H1 (cell line): ENCODE data around the gene PAIP2. TPM values are rescaled to one million over a fixed set of nuclear protein-coding genes. Genes with fewer than 3 reads are reported as not detected.

ENCODE experiments used
- CTCF ChIA-PET: fragments of 300-600 bp; sonication (Branson Sonifier 250); formaldehyde crosslinking; loops from one replicate; lab custom pipeline; 2021; ENCODE audit not compliant: partially characterized antibody; lab: Charles Lee
- POLR2A ChIA-PET: fragments of 300-600 bp; sonication (Branson Sonifier 250); formaldehyde crosslinking; loops from one replicate; lab custom pipeline; 2021; ENCODE audit warnings: inconsistent platforms; ENCODE audit not compliant: partially characterized antibody; lab: Charles Lee
- DNase-seq, 2 experiments: peaks; one replicate each; pipeline versions ENCODE4 v3.0.0 to v3.0.0-alpha.2; 2010 to 2022; ENCODE audit warnings: low spot score in 2 of 2, low read depth in 1 of 2, mixed read lengths in 1 of 2
- FAIRE-seq: peaks from 2 replicates; lab custom pipeline; 2011; peaks lifted over from hg19 to GRCh38; lab: Jason Lieb, UNC
- H2AFZ ChIP-seq: 2 replicates; pipeline ENCODE4 v1.8.1; 2012; ENCODE audit warnings: low read length, inconsistent platforms
- H2AK5ac ChIP-seq: 2 replicates; pipeline ENCODE4 v1.6.1; 2013; ENCODE audit warnings: low read depth, low read length
- H2BK120ac ChIP-seq: replicated peaks from 2 replicates; pipeline ENCODE3; 2013; ENCODE audit warnings: low read depth, low read length, inconsistent platforms
- H2BK12ac ChIP-seq: 2 replicates; pipeline ENCODE4 v1.6.1; 2013; ENCODE audit warnings: low read depth, low read length
- H2BK15ac ChIP-seq: 2 replicates; pipeline ENCODE4 v1.6.1; 2013; ENCODE audit warnings: low read length
- H2BK20ac ChIP-seq: 2 replicates; pipeline ENCODE4 v1.6.1; 2013; ENCODE audit warnings: low read length
- H2BK5ac ChIP-seq: 2 replicates; pipeline ENCODE4 v1.6.1; 2013; ENCODE audit warnings: low read depth, low read length
- H3K14ac ChIP-seq: 2 replicates; pipeline ENCODE4 v1.6.1; 2013; ENCODE audit warnings: inconsistent platforms; ENCODE audit not compliant: insufficient read length
- H3K18ac ChIP-seq: 2 replicates; pipeline ENCODE4 v1.6.1; 2013; ENCODE audit warnings: low read length; ENCODE audit errors: extremely low read depth
- H3K23ac ChIP-seq: 2 replicates; pipeline ENCODE4 v1.6.1; 2013; ENCODE audit warnings: inconsistent platforms; ENCODE audit not compliant: insufficient read length
- H3K23me2 ChIP-seq: 2 replicates; pipeline ENCODE4 v1.6.1; 2013; ENCODE audit warnings: low read depth, low read length
- H3K27ac ChIP-seq: 2 replicates; pipeline ENCODE4 v1.6.1; 2011; ENCODE audit warnings: low read depth, low read length, inconsistent platforms
- H3K27me3 ChIP-seq, 4 experiments: replicated peaks in 1 of 4; 1 replicate in 1 of 4; 2 replicates in 3 of 4; pipeline versions ENCODE4 v1.6.1 to v1.8.1; 2011 to 2013; ENCODE audit warnings: low read length in 3 of 4, mild to moderate bottlenecking in 3 of 4, inconsistent platforms in 2 of 4, mixed read lengths in 2 of 4, moderate library complexity in 1 of 4; ENCODE audit not compliant: control insufficient read depth in 3 of 4, insufficient read depth in 3 of 4; ENCODE audit errors: extremely low read depth in 1 of 4
- H3K36me3 ChIP-seq, 4 experiments: 2 replicates each; pipeline versions ENCODE4 v1.6.1 to v1.8.1; 2011 to 2013; ENCODE audit warnings: mild to moderate bottlenecking in 4 of 4, low read length in 3 of 4, moderate library complexity in 2 of 4, control low read depth in 1 of 4, inconsistent platforms in 1 of 4; ENCODE audit not compliant: insufficient read depth in 4 of 4, control insufficient read depth in 2 of 4
- H3K4ac ChIP-seq: replicated peaks from 2 replicates; pipeline ENCODE3; 2013; ENCODE audit warnings: low read length, low read depth, mixed read lengths, inconsistent platforms; ENCODE audit not compliant: insufficient read length
- H3K4me1 ChIP-seq, 4 experiments: replicated peaks in 1 of 4; 1 replicate in 1 of 4; 2 replicates in 3 of 4; pipeline versions ENCODE4 v1.6.1 to v1.8.1; 2011 to 2013; ENCODE audit warnings: low read length in 3 of 4, inconsistent platforms in 2 of 4, mixed read lengths in 1 of 4; ENCODE audit not compliant: insufficient read depth in 4 of 4, control insufficient read depth in 3 of 4
- H3K4me2 ChIP-seq, 2 experiments: 2 replicates each; pipeline versions ENCODE4 v1.6.1 to v1.8.1; 2011 to 2013; ENCODE audit warnings: low read depth in 2 of 2, low read length in 2 of 2, control low read depth in 1 of 2, inconsistent platforms in 1 of 2, mild to moderate bottlenecking in 1 of 2; ENCODE audit not compliant: insufficient read depth in 1 of 2
- H3K4me3 ChIP-seq, 4 experiments: fragments of 200-600, 300-600 bp in 1 of 4; sonication (generic), shearing (Covaris generic), sonication (Bioruptor Twin) in 1 of 4; 2 replicates each; pipeline versions ENCODE4 v1.5.1 to v1.8.1; 2011 to 2016; ENCODE audit warnings: low read length in 4 of 4, low read depth in 3 of 4, control low read depth in 2 of 4, inconsistent platforms in 2 of 4, mild to moderate bottlenecking in 2 of 4, mixed read lengths in 1 of 4, moderate library complexity in 1 of 4; ENCODE audit not compliant: insufficient read depth in 2 of 4; ENCODE audit errors: extremely low read depth in 1 of 4
- H3K56ac ChIP-seq: replicated peaks from 2 replicates; pipeline ENCODE3; 2013; ENCODE audit warnings: low read depth, mild to moderate bottlenecking, mixed read lengths, low read length, inconsistent platforms; ENCODE audit not compliant: insufficient read length
- H3K79me1 ChIP-seq: 2 replicates; pipeline ENCODE4 v1.6.1; 2013; ENCODE audit warnings: low read depth, low read length, control low read depth
- H3K79me2 ChIP-seq, 2 experiments: 2 replicates each; pipeline versions ENCODE4 v1.6.1 to v1.8.1; 2012 to 2013; ENCODE audit warnings: low read length in 2 of 2, mild to moderate bottlenecking in 2 of 2, inconsistent platforms in 1 of 2; ENCODE audit not compliant: insufficient read depth in 2 of 2, control insufficient read depth in 1 of 2
- H3K9ac ChIP-seq, 4 experiments: replicated peaks in 1 of 4; 1 replicate in 1 of 4; 2 replicates in 3 of 4; pipeline versions ENCODE4 v1.6.1 to v1.8.1; 2011 to 2013; ENCODE audit warnings: low read depth in 3 of 4, low read length in 3 of 4, control low read depth in 2 of 4, mild to moderate bottlenecking in 2 of 4, moderate library complexity in 2 of 4, inconsistent platforms in 1 of 4; ENCODE audit errors: extremely low read depth in 1 of 4
- H3K9me3 ChIP-seq, 2 experiments: 2 replicates each; pipeline versions ENCODE4 v1.6.1 to v1.8.1; 2012 to 2013; ENCODE audit warnings: mild to moderate bottlenecking in 2 of 2, moderate library complexity in 2 of 2, control low read depth in 1 of 2, inconsistent platforms in 1 of 2, low read depth in 1 of 2, low read length in 1 of 2, mixed read lengths in 1 of 2; ENCODE audit not compliant: insufficient read depth in 2 of 2
- H4K20me1 ChIP-seq, 2 experiments: replicated peaks in 1 of 2; 2 replicates each; pipeline versions ENCODE3 to v1.8.1; 2011 to 2013; ENCODE audit warnings: inconsistent platforms in 2 of 2, low read length in 2 of 2, mild to moderate bottlenecking in 1 of 2; ENCODE audit not compliant: insufficient read depth in 2 of 2, control insufficient read depth in 1 of 2
- H4K5ac ChIP-seq: 2 replicates; pipeline ENCODE4 v1.6.1; 2013; ENCODE audit warnings: low read length, low read depth, mixed read lengths, inconsistent platforms; ENCODE audit not compliant: insufficient read length
- H4K8ac ChIP-seq: 2 replicates; pipeline ENCODE4 v1.8.0; 2013; ENCODE audit warnings: mild to moderate bottlenecking, moderate library complexity, low read length, inconsistent platforms; ENCODE audit not compliant: insufficient read depth; ENCODE audit errors: extremely low read depth
- H4K91ac ChIP-seq: replicated peaks from 2 replicates; pipeline ENCODE3; 2013; ENCODE audit warnings: low read length, mixed read lengths, inconsistent platforms; ENCODE audit not compliant: insufficient read length
- ASH2L ChIP-seq: fragments of 200-600, 300-600 bp; sonication (generic); IDR thresholded peaks from one replicate; pipeline ENCODE4 v1.7.1; 2017; ENCODE audit warnings: low read length
- BRCA1 ChIP-seq: IDR thresholded peaks from 2 replicates; pipeline ENCODE4 v1.6.1; 2012; ENCODE audit warnings: low read depth, low read length, improper control_type of control experiment
- JUND ChIP-seq: IDR thresholded peaks from 2 replicates; pipeline ENCODE4 v1.6.1; 2011; ENCODE audit warnings: mild to moderate bottlenecking, improper control_type of control experiment, low read length
- SUZ12 ChIP-seq: fragments of 200-600 bp; sonication (generic); IDR thresholded peaks from 2 replicates; pipeline ENCODE4 v1.6.1; 2012; ENCODE audit warnings: mild to moderate bottlenecking, inconsistent platforms, low read length, moderate library complexity, mixed read lengths
- WGBS, 2 experiments: shearing (Covaris generic) in 1 of 2; methylation state at CpG; one replicate each; pipeline versions ENCODE4 v1.1.6 to v1.1.7; 2013 to 2015; ENCODE audit warnings: low lambda C conversion rate in 2 of 2, mixed read lengths in 2 of 2, inconsistent platforms in 1 of 2, low coverage in 1 of 2, missing lambda C conversion rate in 1 of 2; ENCODE audit not compliant: insufficient replicate concordance in 2 of 2, insufficient coverage in 1 of 2, insufficient read length in 1 of 2; ENCODE audit errors: extremely low coverage in 1 of 2, missing lambda C conversion rate in 1 of 2; 5-methylcytosine and 5-hydroxymethylcytosine counted together
- polyA plus RNA-seq, 7 experiments: library from polyadenylated mRNA; depleted of rRNA in 3 of 7; stranded (reverse) in 5 of 7; unstranded in 2 of 7; fragments of >200 nt in 5 of 7; fragments of 200-250 nt in 2 of 7; gene quantifications; 1 replicate in 5 of 7; 2 replicates in 1 of 7; 4 replicates in 1 of 7; pipeline versions ENCODE4 v1.2.1 to v1.2.3, GENCODE V29; 2011 to 2013; ENCODE audit warnings: missing spikeins in 2 of 7, mixed read lengths in 2 of 7
- total RNA-seq: library from RNA; stranded (reverse); fragmentation: NEBNext Ultra II Directional; extraction: Animal tissue kit (Norgen Biotek cat#: 25700); gene quantifications from 2 replicates; pipeline ENCODE4 v1.2.1, GENCODE V29; 2021

The PAIP2 gene
- total and polyA plus RNA-seq, 2 of the 8 experiments (the other 6 are each of a cell fraction or from before 2014, with no cell fraction given), result 87.6 to 162 TPM

DNA sequence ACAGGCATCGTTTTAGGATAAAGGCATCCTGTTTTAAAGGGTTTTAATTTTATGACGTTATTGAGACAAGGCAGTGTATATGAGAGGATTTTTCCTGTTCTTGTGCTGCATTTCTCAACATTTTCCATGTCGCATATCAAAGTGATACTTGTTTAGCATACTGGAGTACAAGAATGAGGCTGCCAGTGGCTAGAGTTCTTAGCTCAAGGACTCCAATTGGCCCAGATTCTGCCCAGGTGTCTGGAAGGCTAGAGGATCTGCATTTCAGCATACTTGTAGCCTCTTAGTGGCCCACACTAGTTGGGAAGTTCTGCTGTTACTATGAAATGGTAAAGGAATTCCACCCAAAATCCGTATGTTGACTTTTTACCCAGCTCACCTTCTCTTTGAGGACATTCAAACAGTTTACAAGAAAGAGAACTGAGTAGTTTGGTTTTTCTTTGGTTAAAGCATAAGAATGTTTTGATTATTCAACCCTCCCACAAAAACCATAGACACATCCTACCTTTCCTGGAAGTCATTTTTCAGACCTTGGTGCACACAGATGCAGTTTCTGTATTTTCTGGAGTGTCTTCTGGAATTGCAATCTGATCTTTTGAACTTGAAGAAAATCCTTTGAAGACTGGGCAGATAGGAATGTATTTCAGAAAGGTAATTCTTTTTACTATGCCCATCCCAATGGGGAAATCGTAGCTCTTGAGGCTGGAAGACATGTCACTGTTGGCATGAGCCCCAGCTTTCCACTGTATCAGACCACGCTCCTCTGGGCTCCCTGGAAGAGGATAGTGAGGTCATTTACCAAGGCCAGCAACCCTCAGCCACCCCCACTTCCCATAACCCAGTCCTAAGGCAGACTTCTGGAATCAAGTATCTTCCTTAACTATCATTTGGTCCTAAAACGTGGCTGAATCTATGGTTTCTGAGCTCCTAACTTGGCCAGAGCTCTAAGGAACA lies 30.1 kb downstream of the PAIP2 start:
- 88% methylated on average over 7 of the region's 7 CpGs; no CpG with 5 or more reads in 1 of the 2 experiments for WGBS, 2 experiments
- CTCF ChIA-PET, result interaction anchor here (0.6 to 1.6 kb wide), 8 partner anchors 15 to 301 kb away, joined by 3 to 4 read pairs (median 3); no protein-coding TSS in a partner anchor

More for the DNA sequence above, 30.1 kb downstream of the PAIP2 start:
- Histone ChIP-seq H3K4ac (no peak overlapping the region), H4K20me1 (peaks cover 0 to 3% of the 10 kb centered on the region in 2 experiments), H3K79me2 (no peaks in the 10 kb centered on the region), H3K4me1 (no peaks in the 10 kb centered on the region), H2BK20ac (no peak overlapping the region), H4K91ac (no peak overlapping the region), H3K36me3 (peaks cover 2 to 44% (median 23%) of the 10 kb centered on the region in 4 experiments; a peak in 7 of 8 replicates), H3K14ac (no peak overlapping the region), H3K27ac (no peak overlapping the region), H3K23me2 (no peaks in the 10 kb centered on the region), H4K8ac (no peak overlapping the region), H3K18ac (no peak overlapping the region), H3K23ac (no peak overlapping the region), H3K4me2 (no peak overlapping the region), H2BK120ac (no peak overlapping the region), H3K4me3 (no peak overlapping the region), H2AK5ac (no peak overlapping the region), H4K5ac (no peak overlapping the region), H2BK5ac (no peak overlapping the region), H2BK15ac (no peak overlapping the region), H3K79me1 (peaks cover 2% of the 10 kb centered on the region; the same call in 1 of the 2 replicates), H3K27me3 (no peaks in the 10 kb centered on the region), H3K56ac (no peak overlapping the region), H2BK12ac (no peak overlapping the region), H3K9ac (no peak overlapping the region), H3K9me3 (no peaks in the 10 kb centered on the region), H2AFZ (no peak overlapping the region)
- DNase-seq (no peak), FAIRE-seq (no peak)
- POLR2A ChIA-PET, result interaction anchor here (0.6 to 3.9 kb wide), 6 partner anchors 9 to 197 kb away, joined by 3 to 16 read pairs (median 4); partner anchors contain the start of genes MATR3 and MZB1
- TF ChIP-seq JUND (no peak), ASH2L (no peak), BRCA1 (no peak), SUZ12 (no peak)
